GM18508 (cell line): ENCODE data around the gene GJB2.

Experiments used
- ATAC-seq: cut with Tn5 transposase; IDR thresholded peaks from one replicate; pipeline ENCODE4 v1.9.1; 2021; ENCODE audit warnings: moderate number of reproducible peaks; ENCODE audit not compliant: insufficient read depth, unreplicated experiment

The GJB2 gene

GRCh38 chr13:20193162-20193906 is 596 bp upstream of the GJB2 start:
- ATAC-seq = no peak

GRCh38 chr13:20192158-20192835 is 441 bp downstream of the GJB2 start:
- no peak for ATAC-seq

GRCh38 chr13:20191311-20192157 is 1.2 kb downstream of the GJB2 start:
- no peak for ATAC-seq

- no peak for ATAC-seq
Measured at GRCh38 chr13:20190481-20191310, 2.0 kb downstream of the GJB2 start.

GRCh38 chr13:20190076-20190475 is 2.7 kb downstream of the GJB2 start:
- ATAC-seq = no peak

GRCh38 chr13:20188667-20189553 is 3.8 kb downstream of the GJB2 start:
- ATAC-seq = no peak

- no peak for ATAC-seq
Measured at GRCh38 chr13:20186771-20187170, 6.0 kb downstream of the GJB2 start.

- ATAC-seq = no peak
Measured at GRCh38 chr13:20185366-20186056, 7.2 kb downstream of the GJB2 start.

GRCh38 chr13:20182231-20182846 is 10.4 kb downstream of the GJB2 start:
- ATAC-seq = peak; percentile 53

- no peak for ATAC-seq
Measured at GRCh38 chr13:20181188-20181587, 11.6 kb downstream of the GJB2 start.

- ATAC-seq = no peak
Measured at GRCh38 chr13:20178156-20178555, 14.6 kb downstream of the GJB2 start.

GRCh38 chr13:20177049-20177831 is 15.5 kb downstream of the GJB2 start:
- ATAC-seq = no peak

GRCh38 chr13:20175907-20176652 is 16.7 kb downstream of the GJB2 start:
- no peak for ATAC-seq

- ATAC-seq = no peak
Measured at GRCh38 chr13:20175406-20175794, 17.3 kb downstream of the GJB2 start.

- ATAC-seq = peak; percentile 74
Measured at GRCh38 chr13:20174656-20175405, 17.9 kb downstream of the GJB2 start.

- no peak for ATAC-seq
Measured at GRCh38 chr13:20173116-20173746, 19.5 kb downstream of the GJB2 start.
